A549 (cell line): ENCODE measurements around the gene PDGFD. TPM values are rescaled to one million over a fixed set of nuclear protein-coding genes. Genes with fewer than 3 reads are reported as not detected.

ENCODE experiments used
- ATAC-seq, 2 experiments: fragments of 200-7000 bp in 1 of 2; fragments of >200 bp in 1 of 2; cut with Nextera tagmentation in 1 of 2; cut with Tn5 transposase in 1 of 2; 3 replicates each; pipeline versions ENCODE4 v1.8.0 to v1.9.1; 2018 to 2020; ENCODE audit warnings: mild to moderate bottlenecking in 1 of 2, moderate library complexity in 1 of 2
- CTCF ChIA-PET: fragments of 300-600 bp; sonication (Branson Sonifier 250); formaldehyde crosslinking; extraction: SDS; loops from one replicate; lab custom pipeline; 2021; ENCODE audit warnings: antibody characterized with exemption, inconsistent platforms; lab: Yijun Ruan, JAX
- POLR2A ChIA-PET: fragments of 350-600 bp; formaldehyde crosslinking; extraction: SDS; loops from one replicate; lab custom pipeline; 2021; ENCODE audit warnings: antibody characterized with exemption, inconsistent platforms; lab: Yijun Ruan, JAX
- DNase-seq, 2 experiments: peaks; one replicate each; pipeline versions ENCODE4 v3.0.0 to v3.0.0-alpha.2; 2011 to 2016; ENCODE audit warnings: low read depth in 1 of 2, low spot score in 1 of 2
- FAIRE-seq: peaks from 2 replicates; lab custom pipeline; 2011; peaks lifted over from hg19 to GRCh38; lab: Jason Lieb, UNC
- H3K27ac ChIP-seq, 2 experiments: fragments of >200 bp; sonication (Bioruptor Twin); formaldehyde crosslinking; 3 replicates each; pipeline ENCODE4 v1.5.1; 2016 to 2017
- H3K4me1 ChIP-seq: fragments of >200 bp; sonication (Bioruptor Twin); formaldehyde crosslinking; 3 replicates; pipeline ENCODE4 v1.6.1; 2016
- H3K4me2 ChIP-seq: fragments of >200 bp; sonication (Bioruptor Twin); formaldehyde crosslinking; 3 replicates; pipeline ENCODE4 v1.6.1; 2016
- H3K4me3 ChIP-seq: fragments of >200 bp; sonication (Bioruptor Twin); formaldehyde crosslinking; 3 replicates; pipeline ENCODE4 v1.5.1; 2016
- H3K9me3 ChIP-seq: fragments of >200 bp; sonication (Bioruptor Twin); formaldehyde crosslinking; 3 replicates; pipeline ENCODE4 v1.6.1; 2016
- CBX8 ChIP-seq: fragments of 200-600 bp; sonication (generic); IDR thresholded peaks from 2 replicates; pipeline ENCODE4 v1.6.1; 2016
- CEBPB ChIP-seq, 2 experiments: fragments of >200 bp in 1 of 2; sonication (Bioruptor Twin) in 1 of 2; formaldehyde crosslinking in 1 of 2; IDR thresholded peaks; 2 replicates each; pipeline ENCODE4 v1.6.1; 2012 to 2016
- CTCF ChIP-seq: fragments of >200 bp; sonication (Bioruptor Twin); formaldehyde crosslinking; IDR thresholded peaks from 3 replicates; pipeline ENCODE4 v1.5.1; 2016
- EHMT2 ChIP-seq: fragments of 200-600 bp; sonication (generic); IDR thresholded peaks from 2 replicates; pipeline ENCODE4 v1.6.1; 2016; ENCODE audit warnings: antibody characterized with exemption, low read depth, mild to moderate bottlenecking, moderate library complexity
- FOSB ChIP-seq: fragments of 250-450 bp; sonication (Bioruptor Pico); IDR thresholded peaks from 2 replicates; pipeline ENCODE4 v1.5.0; 2020; ENCODE audit warnings: mild to moderate bottlenecking, moderate library complexity
- FOXS1 ChIP-seq: fragments of 250-450 bp; sonication (Bioruptor Pico); IDR thresholded peaks from 2 replicates; pipeline ENCODE4 v1.5.0; 2020; ENCODE audit warnings: mild to moderate bottlenecking, moderate library complexity
- GATA3 ChIP-seq: IDR thresholded peaks from 2 replicates; pipeline ENCODE4 v1.6.1; 2012; ENCODE audit warnings: borderline replicate concordance
- HES2 ChIP-seq: fragments of >200 bp; sonication (Bioruptor Twin); formaldehyde crosslinking; IDR thresholded peaks from 2 replicates; pipeline ENCODE4 v1.6.1; 2016
- HEYL ChIP-seq: fragments of 250-450 bp; sonication (Bioruptor Pico); IDR thresholded peaks from 2 replicates; pipeline ENCODE4 v1.8.0; 2021; ENCODE audit warnings: mild to moderate bottlenecking, moderate library complexity
- HOXA7 ChIP-seq: fragments of 250-450 bp; sonication (Bioruptor Pico); IDR thresholded peaks from 2 replicates; pipeline ENCODE4 v1.5.0; 2020; ENCODE audit warnings: mild to moderate bottlenecking, moderate library complexity
- HOXB5 ChIP-seq: fragments of 250-450 bp; sonication (Bioruptor Pico); IDR thresholded peaks from 2 replicates; pipeline ENCODE4 v1.5.0; 2020; ENCODE audit warnings: mild to moderate bottlenecking, moderate library complexity
- KDM5A ChIP-seq: fragments of 200-600 bp; sonication (generic); IDR thresholded peaks from 2 replicates; pipeline ENCODE4 v1.6.1; 2016; ENCODE audit warnings: antibody characterized with exemption, mild to moderate bottlenecking
- MAX ChIP-seq: IDR thresholded peaks from 2 replicates; pipeline ENCODE4 v1.6.1; 2012
- MAZ ChIP-seq: fragments of 150-350 bp; IDR thresholded peaks from 2 replicates; pipeline ENCODE4 v1.6.1; 2014; ENCODE audit warnings: antibody characterized with exemption, low read depth, low read length, borderline replicate concordance
- NPAS2 ChIP-seq: fragments of 250-450 bp; sonication (Bioruptor Pico); IDR thresholded peaks from 2 replicates; pipeline ENCODE4 v1.8.0; 2022; ENCODE audit warnings: mild to moderate bottlenecking, moderate library complexity, borderline replicate concordance
- NR3C1 ChIP-seq: fragments of >200 bp; sonication (Bioruptor Twin); formaldehyde crosslinking; IDR thresholded peaks from 3 replicates; pipeline ENCODE4 v1.6.1; 2017
- POLR2AphosphoS2 ChIP-seq: conservative IDR thresholded peaks from 2 replicates; pipeline ENCODE4 v1.6.1; 2012; ENCODE audit warnings: low read length, improper control_type of control experiment, inconsistent platforms
- RAD21 ChIP-seq, 2 experiments: fragments of >200 bp in 1 of 2; sonication (Bioruptor Twin) in 1 of 2; formaldehyde crosslinking in 1 of 2; IDR thresholded peaks in 1 of 2; conservative IDR thresholded peaks in 1 of 2; 2 replicates in 1 of 2; 3 replicates in 1 of 2; pipeline ENCODE4 v1.6.1; 2012 to 2018; ENCODE audit warnings: inconsistent platforms in 1 of 2
- REST ChIP-seq: fragments of 200-600 bp; sonication (generic); IDR thresholded peaks from 2 replicates; pipeline ENCODE4 v1.6.1; 2016; ENCODE audit warnings: antibody characterized with exemption, mild to moderate bottlenecking, moderate library complexity
- RNF2 ChIP-seq: fragments of 200-600 bp; sonication (generic); IDR thresholded peaks from 2 replicates; pipeline ENCODE4 v1.6.1; 2016; ENCODE audit warnings: low read depth, mild to moderate bottlenecking, antibody characterized with exemption, moderate library complexity, borderline replicate concordance
- SMC3 ChIP-seq: fragments of >200 bp; sonication (Bioruptor Twin); formaldehyde crosslinking; IDR thresholded peaks from 3 replicates; pipeline ENCODE4 v1.6.1; 2018; ENCODE audit warnings: inconsistent platforms
- TP53 ChIP-seq: fragments of 250-450 bp; sonication (Bioruptor Pico); IDR thresholded peaks from 2 replicates; pipeline ENCODE4 v1.5.0; 2021; ENCODE audit warnings: mild to moderate bottlenecking, moderate library complexity
- ZFP36 ChIP-seq: fragments of 450-650 bp; IDR thresholded peaks from 2 replicates; pipeline ENCODE4 v1.6.1; 2014; ENCODE audit warnings: borderline replicate concordance; ENCODE audit not compliant: partially characterized antibody
- WGBS: methylation state at CpG from one replicate; pipeline ENCODE4 v1.1.6; 2017; ENCODE audit errors: missing lambda C conversion rate; 5-methylcytosine and 5-hydroxymethylcytosine counted together
- polyA plus RNA-seq, 4 experiments: library from polyadenylated mRNA; depleted of rRNA in 3 of 4; stranded (reverse); fragments of >200 nt; fragmentation: RNase III in 1 of 4; extraction: RNeasy Plus Mini Kit Qiagen cat#74134 plus additional on column Dnase treatment in 1 of 4; gene quantifications; 2 replicates in 3 of 4; 3 replicates in 1 of 4; pipeline ENCODE4 v1.2.3, GENCODE V29; 2011 to 2017

Gene PDGFD
- polyA plus RNA-seq, 2 of the 4 experiments (the other 2 are of a cell fraction): 11.1 to 29.7 TPM

- no peak for TF ChIP-seq REST
- no peak for TF ChIP-seq HOXA7 (CRISPR knock-in tag)
- TF ChIP-seq, all 56 proteins: peak for 0
These were observed 185.0 kb downstream of the PDGFD start (continued) for GRCh38 chr11:103978616-103979595.

GRCh38 chr11:103972013-103972412 lies 191.9 kb downstream of the PDGFD start:
- no peaks in the 10 kb centered on the region for H3K9me3 ChIP-seq
- no peak overlapping the region for H3K27ac ChIP-seq
- no peak for ATAC-seq
- 87% methylated on average over 4 of the region's 4 CpGs for WGBS
- TF ChIP-seq RNF2 (no peak), FOXS1 (CRISPR knock-in tag) (no peak), NPAS2 (CRISPR knock-in tag) (no peak), CBX8 (no peak), HEYL (no peak), FOSB (CRISPR knock-in tag) (no peak), HES2 (no peak), GATA3 (no peak), NR3C1 (no peak), SMC3 (no peak), MAZ (no peak), CTCF (no peak), ZFP36 (no peak), MAX (no peak), HOXA7 (CRISPR knock-in tag) (no peak), EHMT2 (no peak)
- CTCF ChIA-PET: no interaction called here
- no peak for FAIRE-seq
- H3K4me3 ChIP-seq: no peak overlapping the region
- no peak for DNase-seq
- POLR2A ChIA-PET: no interaction called here
- H3K4me1 ChIP-seq: no peaks in the 10 kb centered on the region
- H3K4me2 ChIP-seq: no peak overlapping the region

- WGBS: 94% methylated on average over 1 of the region's 1 CpG
- TF ChIP-seq HOXB5 (CRISPR knock-in tag) (no peak), RAD21 (conservative IDR thresholded peaks at IDR 0.05 in 1 of 2, IDR thresholded peaks at IDR 0.05 in 1 of 2) (no peak), POLR2AphosphoS2 (no peak), TP53 (CRISPR knock-in tag) (no peak), RNF2 (no peak), REST (no peak), KDM5A (no peak), CEBPB (IDR thresholded peaks at IDR 0.05) (no peak)
- Histone ChIP-seq H3K9me3 (no peaks in the 10 kb centered on the region), H3K4me1 (no peaks in the 10 kb centered on the region), H3K27ac (no peak overlapping the region), H3K4me2 (no peak overlapping the region), H3K4me3 (no peak overlapping the region)
- no peak for DNase-seq
- POLR2A ChIA-PET: no interaction called here
- no peak for ATAC-seq
- CTCF ChIA-PET: no interaction called here
- FAIRE-seq: no peak
These were observed 193.2 kb downstream of the PDGFD start for GRCh38 chr11:103970701-103971249.
